NCI-H1048 (cell line): ENCODE measurements around the gene AMDHD1.

ENCODE experiments used
- DNase-seq: peaks from one replicate; lab custom pipeline; 2025; lab: John Stamatoyannopoulos, UW

AMDHD1 gene

GRCh38 chr12:95943330-95943842 lies at the start of gene AMDHD1:
Gene AMDHD1 (plus strand): TSS chr12:95943331. CDS start chr12:95943399, 68 bp downstream.
- no peak for DNase-seq

- no peak for DNase-seq
Measured at GRCh38 chr12:95896846-95897245, 46.3 kb upstream of the AMDHD1 start.

GRCh38 chr12:95898081-95898480 lies 45.0 kb upstream of the AMDHD1 start:
- DNase-seq, result no peak

GRCh38 chr12:95908573-95908972 lies 34.6 kb upstream of the AMDHD1 start:
- no peak for DNase-seq

GRCh38 chr12:95909871-95910270 lies 33.3 kb upstream of the AMDHD1 start:
- DNase-seq, result no peak

- peak; percentile 13 for DNase-seq
Measured at GRCh38 chr12:95918194-95918993, 24.7 kb upstream of the AMDHD1 start.

- DNase-seq, result no peak
Measured at GRCh38 chr12:95919110-95919509, 24.0 kb upstream of the AMDHD1 start.

- DNase-seq, result no peak
Measured at GRCh38 chr12:95922231-95922630, 20.9 kb upstream of the AMDHD1 start.

- no peak for DNase-seq
Measured at GRCh38 chr12:95940514-95940913, 2.6 kb upstream of the AMDHD1 start.

GRCh38 chr12:95942101-95942523 lies 1.0 kb upstream of the AMDHD1 start:
- DNase-seq, result no peak

- peak; percentile 37 for DNase-seq
Measured at GRCh38 chr12:95942524-95943329, 404 bp upstream of the AMDHD1 start, which contains the start of gene CCDC38. Gene CCDC38 (minus strand): TSS chr12:95942614. CDS start chr12:95936509, 6,105 bp downstream.

GRCh38 chr12:95944108-95944704 lies 1.1 kb downstream of the AMDHD1 start:
- no peak for DNase-seq

- DNase-seq, result no peak
Measured at GRCh38 chr12:95949477-95950206, 6.5 kb downstream of the AMDHD1 start.

- no peak for DNase-seq
Measured at GRCh38 chr12:95951515-95951914, 8.4 kb downstream of the AMDHD1 start.

- no peak for DNase-seq
Measured at GRCh38 chr12:95953000-95953399, 9.9 kb downstream of the AMDHD1 start.

- DNase-seq, result no peak
Measured at GRCh38 chr12:95955549-95956159, 12.5 kb downstream of the AMDHD1 start.

GRCh38 chr12:95956557-95957145 lies 13.5 kb downstream of the AMDHD1 start:
- no peak for DNase-seq

GRCh38 chr12:95959107-95959506 lies 16.0 kb downstream of the AMDHD1 start:
- no peak for DNase-seq

GRCh38 chr12:95960241-95960640 lies 17.1 kb downstream of the AMDHD1 start:
- no peak for DNase-seq

GRCh38 chr12:95962222-95962621 lies 19.1 kb downstream of the AMDHD1 start:
- no peak for DNase-seq

GRCh38 chr12:95963096-95963495 lies 20.0 kb downstream of the AMDHD1 start:
- DNase-seq, result no peak
